HCT116 (cell line): ENCODE measurements around the gene CTNNA2. TPM values are rescaled to one million over a fixed set of nuclear protein-coding genes. Genes with fewer than 3 reads are reported as not detected.

Experiments used
- ATAC-seq: fragments of 200-7000 bp; cut with Tn5 transposase; 2 replicates; pipeline ENCODE4 v1.9.1; 2020; ENCODE audit warnings: mild to moderate bottlenecking, moderate library complexity
- BruUV-seq: library from RNA; stranded (reverse); fragments of 400-500 nt; replicated peaks from 2 replicates; lab custom pipeline; 2021; lab: Mats Ljungman, UMichigan
- CTCF ChIA-PET: fragments of 300-600 bp; sonication (Branson Sonifier 250); formaldehyde crosslinking; loops from one replicate; lab custom pipeline; 2021; ENCODE audit warnings: antibody characterized with exemption; lab: Charles Lee
- POLR2A ChIA-PET: fragments of 300-600, 350-600 bp; sonication (Branson Sonifier 250); formaldehyde crosslinking; loops from one replicate; lab custom pipeline; 2021; ENCODE audit warnings: antibody characterized with exemption; lab: Charles Lee
- RAD21 ChIA-PET, 2 experiments: fragments of 300-600 bp; sonication (Branson Sonifier 250); formaldehyde crosslinking; loops; one replicate each; lab custom pipeline; 2023; ENCODE audit warnings: low total read pairs in 2 of 2; ENCODE audit not compliant: uncharacterized antibody in 2 of 2, unreplicated experiment in 2 of 2, low non-redundant PET in 1 of 2; lab: Charles Lee
- DNase-seq: peaks from one replicate; pipeline ENCODE4 v3.0.0-alpha.2; 2010; ENCODE audit warnings: low read depth, low spot score
- H2AFZ ChIP-seq: fragments of 200-600 bp; shearing (Covaris generic), sonication (generic); 2 replicates; pipeline ENCODE4 v1.6.1; 2017; ENCODE audit warnings: low read depth, mixed run types, mixed read lengths, antibody characterized with exemption, low read length; ENCODE audit not compliant: poor library complexity, severe bottlenecking
- H3K27ac ChIP-seq: 2 replicates; pipeline ENCODE4 v1.5.1; 2012; ENCODE audit warnings: low read depth, low read length
- H3K27me3 ChIP-seq: fragments of 200-600 bp; sonication (generic); 2 replicates; pipeline ENCODE4 v1.6.1; 2016; ENCODE audit warnings: mixed run types, low read length, mixed read lengths; ENCODE audit not compliant: insufficient read depth
- H3K36me3 ChIP-seq, 2 experiments: fragments of 200-500 bp in 1 of 2; fragments of 200-600 bp in 1 of 2; sonication (Bioruptor generic) in 1 of 2; sonication (generic) in 1 of 2; 2 replicates each; pipeline versions ENCODE4 v1.5.1 to v1.6.1; 2014 to 2016; ENCODE audit warnings: low read length in 2 of 2, inconsistent platforms in 1 of 2, mixed read lengths in 1 of 2, mixed run types in 1 of 2; ENCODE audit not compliant: insufficient read depth in 2 of 2, control insufficient read depth in 1 of 2
- H3K4me1 ChIP-seq, 2 experiments: fragments of 200-600 bp in 1 of 2; sonication (generic) in 1 of 2; 2 replicates each; pipeline versions ENCODE4 v1.5.1 to v1.6.1; 2012 to 2017; ENCODE audit warnings: low read length in 2 of 2, inconsistent platforms in 1 of 2, mild to moderate bottlenecking in 1 of 2, mixed read lengths in 1 of 2, mixed run types in 1 of 2, moderate library complexity in 1 of 2; ENCODE audit not compliant: insufficient read depth in 2 of 2, control insufficient read depth in 1 of 2
- H3K4me2 ChIP-seq: fragments of 200-600 bp; sonication (generic); 2 replicates; pipeline ENCODE4 v1.6.1; 2017; ENCODE audit warnings: mixed run types, low read length, mixed read lengths
- H3K4me3 ChIP-seq, 2 experiments: fragments of 200-600 bp in 1 of 2; sonication (generic) in 1 of 2; replicated peaks in 1 of 2; 2 replicates each; pipeline ENCODE4 v1.5.1; 2011 to 2016; ENCODE audit warnings: low read length in 2 of 2, control low read depth in 1 of 2, low read depth in 1 of 2, mild to moderate bottlenecking in 1 of 2, mixed read lengths in 1 of 2, mixed run types in 1 of 2
- H3K79me2 ChIP-seq: fragments of 200-600 bp; sonication (generic); 2 replicates; pipeline ENCODE4 v1.6.1; 2017; ENCODE audit warnings: mild to moderate bottlenecking, mixed run types, low read length, moderate library complexity, mixed read lengths; ENCODE audit not compliant: insufficient read depth
- H3K9ac ChIP-seq: fragments of 200-600 bp; sonication (generic); 2 replicates; pipeline ENCODE4 v1.6.1; 2016; ENCODE audit warnings: low read length, mixed read lengths
- H3K9me2 ChIP-seq: fragments of 200-600 bp; sonication (generic), shearing (Covaris generic); 2 replicates; pipeline ENCODE4 v1.6.1; 2017; ENCODE audit warnings: mixed run types, mild to moderate bottlenecking, moderate library complexity; ENCODE audit not compliant: insufficient read depth
- H3K9me3 ChIP-seq, 2 experiments: fragments of 200-500 bp in 1 of 2; fragments of 200-600 bp in 1 of 2; sonication (Bioruptor generic) in 1 of 2; sonication (generic) in 1 of 2; 2 replicates each; pipeline ENCODE4 v1.6.1; 2014 to 2017; ENCODE audit warnings: low read length in 2 of 2, mixed read lengths in 2 of 2, inconsistent platforms in 1 of 2, low read depth in 1 of 2, mild to moderate bottlenecking in 1 of 2, mixed run types in 1 of 2, moderate library complexity in 1 of 2; ENCODE audit not compliant: control insufficient read depth in 1 of 2, insufficient read depth in 1 of 2
- H4K20me1 ChIP-seq: fragments of 200-600 bp; sonication (generic), shearing (Covaris generic); 2 replicates; pipeline ENCODE4 v1.6.1; 2017; ENCODE audit warnings: mixed run types, mild to moderate bottlenecking, moderate library complexity; ENCODE audit not compliant: insufficient read depth
- ATF3 ChIP-seq: IDR thresholded peaks from 2 replicates; pipeline ENCODE4 v1.6.1; 2012
- ELF1 ChIP-seq: IDR thresholded peaks from 2 replicates; pipeline ENCODE4 v1.6.1; 2012; ENCODE audit warnings: low read depth, borderline replicate concordance
- EZH2phosphoT487 ChIP-seq: fragments of 200-600 bp; IDR thresholded peaks from 2 replicates; pipeline ENCODE4 v1.6.1; 2018; ENCODE audit warnings: antibody characterized with exemption, borderline replicate concordance
- POLR2A ChIP-seq: IDR thresholded peaks from 2 replicates; pipeline ENCODE4 v1.7.0; 2011; ENCODE audit warnings: borderline replicate concordance; ENCODE audit not compliant: insufficient read depth, insufficient read length; ENCODE audit errors: extremely low read depth
- POLR2AphosphoS5 ChIP-seq: IDR thresholded peaks from 2 replicates; pipeline ENCODE4 v1.6.1; 2011; ENCODE audit warnings: mild to moderate bottlenecking, low read depth, low read length, moderate library complexity
- RAD21 ChIP-seq: IDR thresholded peaks from 2 replicates; pipeline ENCODE4 v1.6.1; 2012; ENCODE audit warnings: low read depth, mild to moderate bottlenecking
- SIN3A ChIP-seq: IDR thresholded peaks from 2 replicates; pipeline ENCODE4 v1.6.1; 2012; ENCODE audit warnings: low read depth
- intact Hi-C: fragments of 100-400 bp; cut with micrococcal nuclease; formaldehyde crosslinking; loops from 2 replicates; pipeline ENCODE4 v1.10.0; 2022
- total RNA-seq: library from RNA; stranded (reverse); gene quantifications from one replicate; pipeline ENCODE4 v1.2.1, GENCODE V29; 2021; ENCODE audit not compliant: unreplicated experiment

CTNNA2 gene
- total RNA-seq, 1 experiment from 2014 or later = not detected

- ChIA-PET CTCF (interaction anchor here (1.0 kb wide), 1 partner anchor 173 kb away, joined by 14 read pairs; no protein-coding TSS in a partner anchor), POLR2A (no interaction called here), RAD21 (interaction anchor here in 1 of 2 experiments (0.7 kb wide), 1 partner anchor 1585 kb away, joined by 3 read pairs; no protein-coding TSS in a partner anchor)
- Histone ChIP-seq H3K9ac (no peak overlapping the region), H3K36me3 (no peaks in the 10 kb centered on the region), H3K27ac (no peak overlapping the region), H3K4me2 (no peak overlapping the region), H3K4me3 (no peak overlapping the region), H4K20me1 (no peaks in the 10 kb centered on the region), H3K9me2 (no peaks in the 10 kb centered on the region), H3K9me3 (peaks cover 5 to 13% of the 10 kb centered on the region in 2 experiments; a peak in 2 of 4 replicates), H3K79me2 (no peaks in the 10 kb centered on the region), H2AFZ (no peak overlapping the region), H3K4me1 (no peaks in the 10 kb centered on the region), H3K27me3 (no peaks in the 10 kb centered on the region)
- DNase-seq = no peak
- BruUV-seq = no TSS peak
- no peak for ATAC-seq
- intact Hi-C loops = loop anchor here (2.0 kb wide), 1 partner anchor 173 kb away; no protein-coding TSS in a partner anchor
- TF ChIP-seq POLR2A (no peak), RAD21 (peak; percentile 17; the same call in 1 of the 2 replicates)
These were observed 813.4 kb downstream of the CTNNA2 start for GRCh38 chr2:80326214-80326613.

- H3K36me3 ChIP-seq = no peaks in the 10 kb centered on the region
- BruUV-seq = no TSS peak
- H3K4me3 ChIP-seq = no peak overlapping the region
- ChIA-PET RAD21 (no interaction called here), POLR2A (no interaction called here), CTCF (no interaction called here)
- H4K20me1 ChIP-seq = no peaks in the 10 kb centered on the region
- H3K27me3 ChIP-seq = no peaks in the 10 kb centered on the region
- no peaks in the 10 kb centered on the region for H3K9me2 ChIP-seq
- no peak overlapping the region for H3K4me2 ChIP-seq
- H3K9ac ChIP-seq = no peak overlapping the region
- DNase-seq = no peak
- peaks cover 5 to 16% of the 10 kb centered on the region in 2 experiments; a peak in 2 of 4 replicates for H3K9me3 ChIP-seq
- H3K27ac ChIP-seq = no peak overlapping the region
- no peaks in the 10 kb centered on the region for H3K4me1 ChIP-seq
- intact Hi-C loops = loop anchor here (2.0 kb wide), 1 partner anchor 172 kb away; no protein-coding TSS in a partner anchor
- no peaks in the 10 kb centered on the region for H3K79me2 ChIP-seq
- ATAC-seq = no peak
- no peak overlapping the region for H2AFZ ChIP-seq
- TF ChIP-seq POLR2AphosphoS5 (no peak), ATF3 (no peak), SIN3A (no peak), ELF1 (no peak), EZH2phosphoT487 (no peak)
These were observed 814.0 kb downstream of the CTNNA2 start for GRCh38 chr2:80326861-80327260.
